Left ventricle myocardium inferior (tissue), 1 donor: ENCODE measurements around the gene TM4SF5. TPM values are rescaled to one million over a fixed set of nuclear protein-coding genes. Genes with fewer than 3 reads are reported as not detected.
A peak's percentile ranks its signal among the peaks of the same experiment; 100 is the strongest.

Experiments used
- DNase-seq: peaks from one replicate; pipeline ENCODE4 v3.0.0-alpha.2; 2020
- H3K27ac ChIP-seq: fragments of 200-600 bp; replicated peaks from 2 replicates; pipeline ENCODE4 v1.8.0; 2021
- H3K27me3 ChIP-seq: fragments of 200-600 bp; 2 replicates; pipeline ENCODE4 v1.8.0; 2021; ENCODE audit warnings: low read depth
- H3K36me3 ChIP-seq: fragments of 200-600 bp; 2 replicates; pipeline ENCODE4 v1.8.0; 2021
- H3K4me1 ChIP-seq: fragments of 200-600 bp; 2 replicates; pipeline ENCODE4 v1.8.0; 2021
- H3K4me3 ChIP-seq: fragments of 200-600 bp; 2 replicates; pipeline ENCODE4 v1.8.0; 2021; ENCODE audit warnings: mild to moderate bottlenecking, moderate library complexity
- H3K9me3 ChIP-seq: fragments of 200-600 bp; replicated peaks from 2 replicates; pipeline ENCODE4 v1.8.0; 2021
- intact Hi-C: fragments of 100-400 bp; cut with micrococcal nuclease; formaldehyde crosslinking; loops from one replicate; pipeline ENCODE4 v1.11.0; 2022
- total RNA-seq: library from RNA; stranded (reverse); fragmentation: NEBNext Ultra II Directional; extraction: Animal tissue kit (Norgen Biotek cat#: 25700); gene quantifications from one replicate; pipeline ENCODE4 v1.2.1, GENCODE V29; 2021
- TF ChIP-seq, protein P1 (sequence below): fragments of 200-600 bp; IDR thresholded peaks from 2 replicates; pipeline ENCODE4 v1.8.0; 2021; ENCODE audit warnings: antibody characterized with exemption, mild to moderate bottlenecking, borderline replicate concordance
- donor health status: DM: no; HTN: yes; CAD: no; lungs with severe emphysema.

Gene TM4SF5
- total RNA-seq, 1 donor from 2014 or later = not detected

DNA sequence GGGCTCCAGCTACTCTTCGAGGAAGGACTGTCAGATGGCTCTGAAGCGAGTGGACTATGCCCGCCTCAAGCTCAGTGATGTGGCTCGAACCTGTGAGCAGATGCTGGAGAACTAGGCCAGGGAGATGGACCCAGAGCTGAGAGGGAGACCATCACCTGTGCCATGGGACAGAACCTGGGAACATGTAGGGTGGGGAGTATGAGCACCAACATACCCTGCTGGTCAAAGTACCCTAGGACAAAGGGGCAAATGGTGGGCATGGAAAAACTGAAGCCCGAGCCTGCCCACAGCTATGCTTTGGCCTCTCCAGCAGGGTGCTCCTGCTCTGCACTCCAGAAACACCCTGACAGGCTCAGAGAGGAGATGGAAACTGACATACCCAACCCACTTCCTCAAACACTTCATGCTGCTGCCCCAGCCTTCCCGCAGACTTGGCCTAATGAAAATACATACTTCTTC, 38.6 kb upstream of the TM4SF5 start:
- H3K27ac ChIP-seq = no peak overlapping the region
- TF ChIP-seq, protein P1, sequence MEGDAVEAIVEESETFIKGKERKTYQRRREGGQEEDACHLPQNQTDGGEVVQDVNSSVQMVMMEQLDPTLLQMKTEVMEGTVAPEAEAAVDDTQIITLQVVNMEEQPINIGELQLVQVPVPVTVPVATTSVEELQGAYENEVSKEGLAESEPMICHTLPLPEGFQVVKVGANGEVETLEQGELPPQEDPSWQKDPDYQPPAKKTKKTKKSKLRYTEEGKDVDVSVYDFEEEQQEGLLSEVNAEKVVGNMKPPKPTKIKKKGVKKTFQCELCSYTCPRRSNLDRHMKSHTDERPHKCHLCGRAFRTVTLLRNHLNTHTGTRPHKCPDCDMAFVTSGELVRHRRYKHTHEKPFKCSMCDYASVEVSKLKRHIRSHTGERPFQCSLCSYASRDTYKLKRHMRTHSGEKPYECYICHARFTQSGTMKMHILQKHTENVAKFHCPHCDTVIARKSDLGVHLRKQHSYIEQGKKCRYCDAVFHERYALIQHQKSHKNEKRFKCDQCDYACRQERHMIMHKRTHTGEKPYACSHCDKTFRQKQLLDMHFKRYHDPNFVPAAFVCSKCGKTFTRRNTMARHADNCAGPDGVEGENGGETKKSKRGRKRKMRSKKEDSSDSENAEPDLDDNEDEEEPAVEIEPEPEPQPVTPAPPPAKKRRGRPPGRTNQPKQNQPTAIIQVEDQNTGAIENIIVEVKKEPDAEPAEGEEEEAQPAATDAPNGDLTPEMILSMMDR = peak; percentile 19
- H3K9me3 ChIP-seq = no peaks in the 10 kb centered on the region
- no peak overlapping the region for H3K4me3 ChIP-seq
- H3K36me3 ChIP-seq = no peaks in the 10 kb centered on the region
- H3K27me3 ChIP-seq = peaks cover under 1% of the 10 kb centered on the region
- DNase-seq = no peak
- intact Hi-C loops = no loop called here
- H3K4me1 ChIP-seq = peaks cover 14% of the 10 kb centered on the region

DNA sequence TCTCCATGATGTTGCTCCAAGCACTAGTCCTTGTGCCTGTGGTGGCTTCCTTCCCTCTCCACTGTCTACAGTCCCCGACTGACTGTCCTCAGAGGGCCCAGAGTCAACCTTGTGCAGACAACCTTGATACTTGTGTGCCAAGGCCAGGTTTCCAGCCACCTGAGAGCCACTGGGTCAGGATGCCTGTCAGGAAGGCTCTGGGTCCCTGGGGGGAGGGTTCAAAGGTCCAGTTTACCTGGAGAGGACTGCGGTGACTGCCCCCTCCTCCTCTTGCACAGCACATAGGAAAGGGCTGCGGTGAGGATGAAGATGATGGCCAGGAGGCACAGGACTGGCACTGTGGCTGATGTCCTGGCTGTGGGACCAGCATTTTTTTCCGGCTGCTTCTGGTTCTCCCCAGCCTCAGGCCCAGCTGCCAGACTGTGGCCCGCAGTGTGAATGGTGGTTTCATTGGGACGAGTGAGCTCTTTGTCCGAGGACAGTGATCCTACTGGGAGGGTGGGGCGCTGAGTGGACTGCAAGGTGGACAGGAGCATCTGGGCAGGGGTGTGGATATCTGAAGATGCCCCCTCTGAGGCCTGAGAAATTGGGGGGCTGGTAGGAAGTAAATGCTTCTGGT, 36.7 kb upstream of the TM4SF5 start:
- intact Hi-C loops = no loop called here
- Histone ChIP-seq H3K27ac (no peak overlapping the region), H3K36me3 (no peaks in the 10 kb centered on the region), H3K4me1 (peaks cover 30% of the 10 kb centered on the region), H3K27me3 (peaks cover 11% of the 10 kb centered on the region), H3K4me3 (no peak overlapping the region), H3K9me3 (no peaks in the 10 kb centered on the region)
- DNase-seq = no peak
- TF ChIP-seq, protein P1 = no peak

DNA sequence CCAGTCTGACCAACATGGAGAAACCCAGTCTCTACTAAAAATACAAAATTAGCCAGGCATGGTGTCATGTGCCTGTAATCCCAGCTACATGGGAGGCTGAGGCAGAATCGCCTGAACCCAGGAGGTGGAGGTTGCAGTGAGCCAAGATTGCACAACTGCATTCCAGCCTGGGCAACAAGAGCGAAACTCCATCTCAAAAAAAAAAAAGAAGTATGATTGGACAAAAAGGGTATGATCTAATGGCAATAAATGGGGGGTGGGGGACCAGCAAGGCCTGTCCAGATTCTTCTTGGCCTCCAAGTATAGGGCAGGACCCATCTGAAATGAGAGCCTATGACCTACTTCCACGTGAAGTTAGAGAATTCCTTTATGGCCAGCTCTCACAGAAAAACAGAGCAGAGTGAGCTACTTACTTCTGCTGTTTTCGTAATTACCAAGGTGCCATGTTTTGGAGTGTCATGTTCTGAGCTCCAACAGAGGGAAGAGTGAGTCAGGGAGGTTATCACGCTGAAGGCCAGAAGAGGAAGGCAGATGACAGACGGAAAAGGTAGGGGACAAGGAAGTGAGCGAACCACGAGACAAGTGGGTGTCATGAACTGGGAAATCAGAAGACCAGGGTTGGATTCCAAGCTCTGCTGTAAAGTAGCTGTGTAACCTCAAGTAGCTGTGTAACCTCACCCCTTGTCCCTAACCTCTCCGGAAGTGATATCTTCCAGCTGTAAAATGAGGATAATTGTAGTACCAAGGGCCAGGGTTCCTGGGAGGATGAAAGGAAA, 35.6 kb upstream of the TM4SF5 start:
- Histone ChIP-seq H3K36me3 (no peaks in the 10 kb centered on the region), H3K4me3 (no peak overlapping the region), H3K27me3 (peaks cover 22% of the 10 kb centered on the region), H3K9me3 (no peaks in the 10 kb centered on the region), H3K4me1 (peaks cover 26% of the 10 kb centered on the region), H3K27ac (no peak overlapping the region)
- TF ChIP-seq, protein P1 = no peak
- intact Hi-C loops = no loop called here
- DNase-seq = no peak

DNA sequence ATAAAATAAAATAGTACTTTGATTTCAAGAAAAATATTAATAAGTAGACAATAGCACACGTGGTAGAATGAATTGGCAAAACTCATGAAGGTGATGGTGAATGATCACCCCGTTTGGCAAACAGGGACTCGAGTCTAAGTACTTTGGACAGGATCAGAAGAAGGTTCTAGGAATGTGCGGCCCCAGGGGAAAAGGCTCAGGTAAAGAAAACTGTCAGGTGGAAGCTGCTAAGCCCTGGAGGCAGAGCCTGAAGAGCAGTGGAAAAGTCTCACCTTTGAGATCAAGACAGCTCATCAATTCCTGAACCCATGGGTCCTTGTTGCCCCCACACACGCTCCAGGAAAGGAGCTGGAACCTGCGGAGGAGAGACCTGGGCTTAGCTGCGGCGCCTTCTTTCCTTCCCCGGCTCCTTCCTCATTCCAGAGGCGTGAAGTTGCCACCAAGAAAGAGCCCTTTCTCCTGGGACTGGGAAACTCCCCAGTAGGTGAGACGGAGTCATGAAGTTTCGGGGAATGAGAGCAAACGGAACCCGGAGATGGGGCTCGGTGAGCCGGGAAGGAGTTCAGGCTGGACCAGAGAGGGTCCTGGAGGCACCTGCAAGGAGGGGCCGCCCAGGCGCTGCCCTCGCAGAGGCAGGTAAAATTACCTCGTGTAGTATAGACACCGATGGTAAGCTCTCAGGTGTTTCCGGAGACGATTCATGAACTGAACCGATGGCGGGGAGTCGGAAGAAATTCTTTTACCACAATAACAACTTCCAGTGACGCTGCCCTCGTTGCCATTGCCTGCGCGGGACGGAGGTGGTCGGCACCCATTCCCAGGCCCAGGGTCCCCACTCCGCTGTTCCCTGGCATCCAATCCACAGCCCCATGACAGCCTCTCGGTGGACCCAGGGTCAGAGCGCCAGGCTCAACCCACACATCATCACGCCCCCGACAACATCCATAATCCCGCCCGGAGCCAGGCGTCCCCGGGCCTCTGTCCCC, 33.3 kb upstream of the TM4SF5 start:
- intact Hi-C loops = no loop called here
- peak overlapping the region; percentile 36 for H3K27ac ChIP-seq
- DNase-seq = no peak
- H3K36me3 ChIP-seq = no peaks in the 10 kb centered on the region
- peaks cover 18% of the 10 kb centered on the region for H3K4me1 ChIP-seq
- H3K9me3 ChIP-seq = no peaks in the 10 kb centered on the region
- H3K4me3 ChIP-seq = peak overlapping the region; percentile 83
- TF ChIP-seq, protein P1 = no peak
- H3K27me3 ChIP-seq = peaks cover 26% of the 10 kb centered on the region
